Activated gamma-delta T cell treated with anti-CD3 and anti-CD28 coated beads, Interleukin-2, amount 50 U/mL, for 16 hours (primary cell): Measurements from ENCODE around the gene TTC9.
"Not testable (repeated sequence)": the region's sequence is repeated elsewhere in the genome, so short reads cannot be mapped to it uniquely, and the experiment has no call there.

ENCODE experiments used
- DNase-seq: peaks from one replicate; pipeline ENCODE4 v3.0.0-alpha.2; 2020; ENCODE audit warnings: low read depth

TTC9 gene

GRCh38 chr14:70680748-70681147, 39.0 kb downstream of the TTC9 start:
- DNase-seq = no peak

GRCh38 chr14:70683983-70684382, 42.3 kb downstream of the TTC9 start:
- no peak for DNase-seq

- DNase-seq = no peak
Measured at GRCh38 chr14:70685474-70686197, 43.9 kb downstream of the TTC9 start.

- no peak for DNase-seq
Measured at GRCh38 chr14:70692210-70692609, 50.5 kb downstream of the TTC9 start.

- DNase-seq = no peak
Measured at GRCh38 chr14:70696026-70696425, 54.3 kb downstream of the TTC9 start.

GRCh38 chr14:70697701-70698100, 56.0 kb downstream of the TTC9 start:
- DNase-seq = no peak

GRCh38 chr14:70698288-70698687, 56.6 kb downstream of the TTC9 start:
- no peak for DNase-seq

GRCh38 chr14:70699646-70700045, 57.9 kb downstream of the TTC9 start:
- no peak for DNase-seq

GRCh38 chr14:70700955-70701585, 59.4 kb downstream of the TTC9 start:
- no peak for DNase-seq

- DNase-seq = no peak
Measured at GRCh38 chr14:70701610-70702009, 59.9 kb downstream of the TTC9 start.

- no peak for DNase-seq
Measured at GRCh38 chr14:70702161-70702560, 60.4 kb downstream of the TTC9 start.

- not testable (repeated sequence) for DNase-seq
Measured at GRCh38 chr14:70703621-70704168, 62.0 kb downstream of the TTC9 start.

- no peak for DNase-seq
Measured at GRCh38 chr14:70704960-70705359, 63.2 kb downstream of the TTC9 start.

GRCh38 chr14:70706177-70706576, 64.5 kb downstream of the TTC9 start:
- no peak for DNase-seq

GRCh38 chr14:70707138-70708038, 65.7 kb downstream of the TTC9 start:
- DNase-seq = no peak

GRCh38 chr14:70708717-70709570, 67.2 kb downstream of the TTC9 start:
- no peak for DNase-seq

- DNase-seq = no peak
Measured at GRCh38 chr14:70709726-70710382, 68.1 kb downstream of the TTC9 start.

- DNase-seq = no peak
Measured at GRCh38 chr14:70711451-70711850, 69.7 kb downstream of the TTC9 start.

GRCh38 chr14:70713096-70713495, 71.4 kb downstream of the TTC9 start:
- DNase-seq = no peak

- DNase-seq = no peak
Measured at GRCh38 chr14:70713511-70713916, 71.8 kb downstream of the TTC9 start.

- DNase-seq = peak; percentile 30
Measured at GRCh38 chr14:70714055-70714550, 72.4 kb downstream of the TTC9 start.
